GM12865 (cell line): Measurements from ENCODE around the gene TRIM14.
A peak's percentile ranks its signal among the peaks of the same experiment; 100 is the strongest.

Experiments
- DNase-seq: peaks from one replicate; pipeline ENCODE4 v3.0.0; 2010; ENCODE audit warnings: low read depth
- H3K4me3 ChIP-seq: 2 replicates; pipeline ENCODE4 v1.5.1; 2011; ENCODE audit warnings: mild to moderate bottlenecking, low read depth, low read length, control low read depth
- TF ChIP-seq, protein P1 (sequence below): IDR thresholded peaks from 2 replicates; pipeline ENCODE4 v1.5.1; 2011; ENCODE audit warnings: low read length, control low read depth, low read depth, inconsistent platforms; ENCODE audit not compliant: insufficient read depth; ENCODE audit errors: missing control alignments

TRIM14 gene

DNA sequence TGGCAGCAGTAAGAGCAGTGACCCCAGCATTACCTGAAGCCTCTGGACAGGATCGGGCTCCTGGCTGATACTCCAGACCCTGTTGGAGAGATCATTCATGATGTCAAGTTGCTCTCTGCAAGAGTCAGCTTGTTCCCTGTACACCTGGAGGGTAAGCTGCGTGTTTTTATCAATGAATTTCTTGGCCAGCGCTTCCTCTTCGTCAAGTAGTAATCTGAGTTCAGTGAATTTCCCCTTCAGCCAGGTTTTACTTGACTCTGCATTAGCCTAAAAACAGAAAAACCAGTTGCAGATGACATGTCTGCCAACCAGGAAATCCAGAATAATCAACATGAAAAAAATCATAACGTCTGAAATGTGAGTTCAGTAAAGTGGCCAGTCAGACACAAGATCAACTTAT, 19.1 kb downstream of the TRIM14 start:
- H3K4me3 ChIP-seq: no peak overlapping the region
- peak; percentile 49 for DNase-seq
- TF ChIP-seq, protein P1, sequence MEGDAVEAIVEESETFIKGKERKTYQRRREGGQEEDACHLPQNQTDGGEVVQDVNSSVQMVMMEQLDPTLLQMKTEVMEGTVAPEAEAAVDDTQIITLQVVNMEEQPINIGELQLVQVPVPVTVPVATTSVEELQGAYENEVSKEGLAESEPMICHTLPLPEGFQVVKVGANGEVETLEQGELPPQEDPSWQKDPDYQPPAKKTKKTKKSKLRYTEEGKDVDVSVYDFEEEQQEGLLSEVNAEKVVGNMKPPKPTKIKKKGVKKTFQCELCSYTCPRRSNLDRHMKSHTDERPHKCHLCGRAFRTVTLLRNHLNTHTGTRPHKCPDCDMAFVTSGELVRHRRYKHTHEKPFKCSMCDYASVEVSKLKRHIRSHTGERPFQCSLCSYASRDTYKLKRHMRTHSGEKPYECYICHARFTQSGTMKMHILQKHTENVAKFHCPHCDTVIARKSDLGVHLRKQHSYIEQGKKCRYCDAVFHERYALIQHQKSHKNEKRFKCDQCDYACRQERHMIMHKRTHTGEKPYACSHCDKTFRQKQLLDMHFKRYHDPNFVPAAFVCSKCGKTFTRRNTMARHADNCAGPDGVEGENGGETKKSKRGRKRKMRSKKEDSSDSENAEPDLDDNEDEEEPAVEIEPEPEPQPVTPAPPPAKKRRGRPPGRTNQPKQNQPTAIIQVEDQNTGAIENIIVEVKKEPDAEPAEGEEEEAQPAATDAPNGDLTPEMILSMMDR: no peak

DNA sequence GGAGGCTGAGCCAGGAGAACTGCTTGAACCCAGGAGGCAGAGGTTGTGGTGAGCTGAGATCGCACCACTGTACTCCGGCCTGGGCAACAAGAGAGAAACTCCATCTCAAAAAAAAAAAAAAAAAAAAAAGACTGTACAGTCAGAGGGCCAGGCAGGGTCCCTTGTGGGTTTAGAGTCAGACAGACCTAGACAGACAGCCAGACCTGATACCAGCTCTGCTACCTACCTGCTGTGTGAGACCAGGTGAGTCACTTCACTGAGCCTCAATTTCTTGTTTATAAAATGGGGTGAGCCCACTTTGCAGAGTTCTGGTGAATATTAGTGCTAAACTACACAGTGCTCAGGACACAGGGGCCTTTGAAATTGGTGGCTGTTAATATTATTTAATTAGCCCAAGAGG, 19.7 kb downstream of the TRIM14 start:
- TF ChIP-seq, protein P1: no peak
- DNase-seq: no peak
- no peak overlapping the region for H3K4me3 ChIP-seq

DNA sequence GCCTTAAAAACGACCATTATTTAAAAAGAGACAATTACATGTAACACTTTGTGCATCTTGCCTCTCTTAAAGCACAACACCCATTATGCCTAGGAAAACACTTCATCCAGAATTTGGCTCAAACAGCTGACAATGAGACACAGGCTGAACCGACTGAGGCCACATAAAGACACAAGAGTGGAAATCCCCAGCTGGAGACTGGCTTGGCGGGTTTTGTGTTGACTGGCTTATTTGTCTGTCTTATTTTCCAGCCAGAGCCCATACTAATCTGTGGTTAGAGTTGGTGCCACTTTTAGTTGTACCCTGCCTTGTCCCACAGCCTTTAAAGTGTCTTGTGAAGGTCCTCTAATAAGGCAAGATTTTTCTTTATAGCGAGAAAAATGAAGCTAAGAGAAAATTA, 21.2 kb downstream of the TRIM14 start:
- DNase-seq: peak; percentile 68
- H3K4me3 ChIP-seq: no peak overlapping the region
- TF ChIP-seq, protein P1: no peak

DNA sequence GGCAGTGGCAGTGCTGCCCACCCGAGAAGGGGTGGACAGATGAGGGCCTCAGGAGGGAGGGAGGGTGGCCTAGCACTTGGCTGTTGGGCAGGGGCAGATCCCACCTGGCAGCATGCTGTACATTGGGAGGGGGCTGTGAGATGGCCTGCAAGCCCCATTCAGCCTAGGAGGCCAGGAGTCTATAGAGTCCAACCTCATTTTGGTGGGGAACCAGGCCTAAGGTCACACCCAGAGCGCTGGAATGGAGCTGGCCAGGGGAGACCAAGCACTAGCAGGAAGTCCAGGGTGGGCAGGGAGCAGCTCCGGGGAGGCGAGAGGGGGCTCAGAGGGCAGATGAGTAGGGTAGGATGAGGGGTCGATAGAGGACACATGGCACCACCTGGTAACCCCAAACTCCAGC, 22.9 kb downstream of the TRIM14 start:
- TF ChIP-seq, protein P1: no peak
- no peak overlapping the region for H3K4me3 ChIP-seq
- no peak for DNase-seq

DNA sequence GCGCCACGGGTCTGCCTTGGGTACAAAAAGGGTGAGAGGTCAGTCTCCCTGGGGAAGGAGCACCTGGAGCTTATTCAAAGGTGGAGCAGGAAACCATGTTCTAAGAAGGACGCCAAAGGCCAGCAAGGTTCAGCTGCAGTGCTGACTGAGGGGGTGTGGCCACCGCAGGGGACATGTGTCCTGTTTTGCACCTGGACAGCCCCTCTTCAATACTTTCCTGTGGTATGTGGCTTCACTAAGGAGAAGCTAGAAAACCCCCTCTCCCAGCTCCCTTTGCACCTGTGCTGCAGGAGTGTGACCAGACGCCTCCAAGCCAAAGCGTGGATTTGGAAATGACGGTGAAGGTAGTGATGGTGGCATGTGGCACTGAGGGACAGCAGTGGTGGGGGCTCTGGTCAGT, 23.6 kb downstream of the TRIM14 start:
- H3K4me3 ChIP-seq: no peak overlapping the region
- TF ChIP-seq, protein P1: no peak
- DNase-seq: no peak

DNA sequence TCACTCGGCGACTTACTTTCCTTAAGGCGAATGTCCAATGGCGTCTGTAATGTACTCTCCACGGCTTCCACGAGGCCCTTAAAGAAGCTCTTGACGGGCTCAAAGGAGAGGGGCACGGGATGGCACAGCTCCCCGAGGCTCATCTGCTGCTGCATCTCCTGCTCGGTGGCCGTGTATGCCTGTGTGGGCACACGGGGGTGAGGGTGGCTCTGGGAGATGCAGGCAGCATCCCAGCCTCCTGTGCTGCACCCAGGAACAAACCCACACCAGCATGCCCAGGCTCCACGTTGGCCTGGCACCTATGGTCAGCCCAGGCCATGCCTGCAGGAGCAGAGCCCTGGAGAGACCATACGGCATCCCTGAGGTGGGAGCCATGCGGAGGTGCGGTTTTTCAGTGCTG, 24.2 kb downstream of the TRIM14 start:
- H3K4me3 ChIP-seq: no peak overlapping the region
- no peak for DNase-seq
- TF ChIP-seq, protein P1: no peak

DNA sequence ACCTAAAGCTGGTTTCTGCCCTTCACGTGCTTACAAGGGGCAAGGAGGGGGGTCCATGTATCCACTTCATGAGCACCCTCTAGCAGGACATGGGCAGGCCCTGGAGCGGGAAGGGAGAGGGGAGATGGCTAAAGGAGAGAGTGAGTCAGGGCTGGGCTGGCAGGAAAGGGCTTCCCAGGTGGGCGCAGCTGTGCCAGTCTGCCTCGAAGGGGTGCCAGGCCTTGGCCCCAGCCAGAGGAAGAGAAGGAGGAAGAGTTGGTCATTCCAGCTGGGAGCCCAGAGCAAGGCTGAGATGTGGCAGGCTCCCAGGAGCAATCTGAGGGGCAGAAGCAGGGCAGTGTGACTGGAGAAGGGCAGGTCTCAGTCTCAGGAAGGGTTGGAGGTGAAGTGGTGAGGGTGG, 24.7 kb downstream of the TRIM14 start:
- TF ChIP-seq, protein P1: no peak
- H3K4me3 ChIP-seq: no peak overlapping the region
- DNase-seq: no peak
